Left ventricle myocardium inferior (tissue), 1 donor: ENCODE data around the gene KCND3. TPM values are rescaled to one million over a fixed set of nuclear protein-coding genes. Genes with fewer than 3 reads are reported as not detected.
A peak's percentile ranks its signal among the peaks of the same experiment; 100 is the strongest.
"Not testable (repeated sequence)": the region's sequence is repeated elsewhere in the genome, so short reads cannot be mapped to it uniquely, and the experiment has no call there.

Experiments
- DNase-seq: peaks from one replicate; pipeline ENCODE4 v3.0.0-alpha.2; 2020
- H3K27ac ChIP-seq: fragments of 200-600 bp; replicated peaks from 2 replicates; pipeline ENCODE4 v1.8.0; 2021
- H3K27me3 ChIP-seq: fragments of 200-600 bp; 2 replicates; pipeline ENCODE4 v1.8.0; 2021; ENCODE audit warnings: low read depth
- H3K36me3 ChIP-seq: fragments of 200-600 bp; 2 replicates; pipeline ENCODE4 v1.8.0; 2021
- H3K4me1 ChIP-seq: fragments of 200-600 bp; 2 replicates; pipeline ENCODE4 v1.8.0; 2021
- H3K4me3 ChIP-seq: fragments of 200-600 bp; 2 replicates; pipeline ENCODE4 v1.8.0; 2021; ENCODE audit warnings: mild to moderate bottlenecking, moderate library complexity
- H3K9me3 ChIP-seq: fragments of 200-600 bp; replicated peaks from 2 replicates; pipeline ENCODE4 v1.8.0; 2021
- CTCF ChIP-seq: fragments of 200-600 bp; IDR thresholded peaks from 2 replicates; pipeline ENCODE4 v1.8.0; 2021; ENCODE audit warnings: antibody characterized with exemption, mild to moderate bottlenecking, borderline replicate concordance
- intact Hi-C: fragments of 100-400 bp; cut with micrococcal nuclease; formaldehyde crosslinking; loops from one replicate; pipeline ENCODE4 v1.11.0; 2022
- total RNA-seq: library from RNA; stranded (reverse); fragmentation: NEBNext Ultra II Directional; extraction: Animal tissue kit (Norgen Biotek cat#: 25700); gene quantifications from one replicate; pipeline ENCODE4 v1.2.1, GENCODE V29; 2021
- donor health status: DM: no; HTN: yes; CAD: no; lungs with severe emphysema.

KCND3 gene
- total RNA-seq, 1 donor from 2014 or later: 19.2 TPM

- intact Hi-C loops: no loop called here
- Histone ChIP-seq H3K4me3 (no peak overlapping the region), H3K36me3 (no peaks in the 10 kb centered on the region), H3K4me1 (peaks cover 80% of the 10 kb centered on the region), H3K27me3 (no peaks in the 10 kb centered on the region), H3K27ac (peak overlapping the region; percentile 82), H3K9me3 (no peaks in the 10 kb centered on the region)
- TF ChIP-seq CTCF: no peak
- DNase-seq: no peak
Observed at GRCh38 chr1:111742938-111743549, 246.4 kb downstream of the KCND3 start.

GRCh38 chr1:111742292-111742691 is 247.2 kb downstream of the KCND3 start:
- peak overlapping the region; percentile 82 for H3K27ac ChIP-seq
- H3K27me3 ChIP-seq, H3K4me3 ChIP-seq, intact Hi-C loops, H3K9me3 ChIP-seq, H3K36me3 ChIP-seq, DNase-seq: not testable (repeated sequence)
- H3K4me1 ChIP-seq: peaks cover 82% of the 10 kb centered on the region

GRCh38 chr1:111739925-111740765 is 249.3 kb downstream of the KCND3 start:
- intact Hi-C loops: no loop called here
- no peak for TF ChIP-seq CTCF
- peak; percentile 80 for DNase-seq
- Histone ChIP-seq H3K4me1 (peaks cover 82% of the 10 kb centered on the region), H3K27ac (peak overlapping the region; percentile 98), H3K27me3 (no peaks in the 10 kb centered on the region), H3K9me3 (no peaks in the 10 kb centered on the region), H3K4me3 (peak overlapping the region; percentile 83), H3K36me3 (no peaks in the 10 kb centered on the region)

- Histone ChIP-seq H3K27ac (peak within 1 kb of the TSS; percentile 98), H3K27me3 (no peaks in the 10 kb centered on the region), H3K36me3 (no peaks in the 10 kb centered on the region), H3K9me3 (no peaks in the 10 kb centered on the region), H3K4me3 (peak within 1 kb of the TSS; percentile 83), H3K4me1 (peaks cover 82% of the 10 kb centered on the region)
- intact Hi-C loops: no loop called here
- no peak for TF ChIP-seq CTCF
- DNase-seq: peak; percentile 93
Observed at GRCh38 chr1:111739194-111739924, 250.1 kb downstream of the KCND3 start, which contains the start of gene INKA2. Gene INKA2 (minus strand): TSS chr1:111739395. CDS start chr1:111739242, 153 bp downstream.

- intact Hi-C loops: no loop called here
- Histone ChIP-seq H3K36me3 (no peaks in the 10 kb centered on the region), H3K9me3 (no peaks in the 10 kb centered on the region), H3K27ac (peak overlapping the region; percentile 98), H3K27me3 (no peaks in the 10 kb centered on the region), H3K4me3 (peak overlapping the region; percentile 83), H3K4me1 (peaks cover 82% of the 10 kb centered on the region)
- peak; percentile 82 for DNase-seq
- no peak for TF ChIP-seq CTCF
Observed at GRCh38 chr1:111738436-111739193, 250.9 kb downstream of the KCND3 start.
